Endodermal cell (in vitro differentiated cells): ENCODE measurements around the gene CHERP. TPM values are rescaled to one million over a fixed set of nuclear protein-coding genes. Genes with fewer than 3 reads are reported as not detected.
A peak's percentile ranks its signal among the peaks of the same experiment; 100 is the strongest.

Source experiments
- DNase-seq: peaks from one replicate; pipeline ENCODE4 v3.0.0-alpha.2; 2017
- H3K27ac ChIP-seq: 2 replicates; pipeline ENCODE4 v1.5.1; 2013; ENCODE audit warnings: mild to moderate bottlenecking, low read depth, low read length, moderate library complexity
- H3K27me3 ChIP-seq: 2 replicates; pipeline ENCODE4 v1.6.1; 2013; ENCODE audit warnings: mild to moderate bottlenecking, low read length, moderate library complexity; ENCODE audit not compliant: insufficient read depth, control insufficient read depth, poor library complexity, severe bottlenecking
- H3K36me3 ChIP-seq: 2 replicates; pipeline ENCODE4 v1.7.0; 2013; ENCODE audit warnings: mild to moderate bottlenecking, low read length, moderate library complexity; ENCODE audit not compliant: control insufficient read depth, insufficient read depth
- H3K4me1 ChIP-seq: one replicate; pipeline ENCODE4 v1.7.0; 2013; ENCODE audit warnings: low read length; ENCODE audit not compliant: control insufficient read depth, insufficient read depth
- H3K4me3 ChIP-seq: 2 replicates; pipeline ENCODE4 v1.5.1; 2013; ENCODE audit warnings: mild to moderate bottlenecking, low read length, moderate library complexity
- H3K9ac ChIP-seq: 2 replicates; pipeline ENCODE4 v1.6.1; 2013; ENCODE audit warnings: mild to moderate bottlenecking, low read length, moderate library complexity; ENCODE audit not compliant: poor library complexity, severe bottlenecking; ENCODE audit errors: extremely low read depth
- H3K9me3 ChIP-seq: 2 replicates; pipeline ENCODE4 v1.6.1; 2013; ENCODE audit warnings: mild to moderate bottlenecking, low read length, moderate library complexity; ENCODE audit not compliant: control insufficient read depth
- H3K27ac Mint-ChIP-seq: 2 replicates; pipeline ENCODE4 v1.8.0; 2020; ENCODE audit warnings: mixed read lengths
- H3K27me3 Mint-ChIP-seq: 2 replicates; pipeline ENCODE4 v1.8.0; 2021; ENCODE audit warnings: mild to moderate bottlenecking, mixed read lengths; ENCODE audit not compliant: insufficient read depth
- H3K36me3 Mint-ChIP-seq: 2 replicates; pipeline ENCODE4 v1.8.0; 2020; ENCODE audit warnings: low read depth, mixed read lengths
- H3K4me1 Mint-ChIP-seq: 2 replicates; pipeline ENCODE4 v1.8.0; 2020; ENCODE audit warnings: mixed read lengths
- H3K4me3 Mint-ChIP-seq: 2 replicates; pipeline ENCODE4 v1.8.0; 2020; ENCODE audit warnings: mild to moderate bottlenecking, moderate library complexity, mixed read lengths
- H3K9me3 Mint-ChIP-seq: 2 replicates; pipeline ENCODE4 v1.8.0; 2020; ENCODE audit warnings: mild to moderate bottlenecking, mixed read lengths
- WGBS, 2 experiments: methylation state at CpG; one replicate each; pipeline versions ENCODE4 v1.1.5 to v1.1.7; 2013; ENCODE audit warnings: missing lambda C conversion rate in 2 of 2, mixed read lengths in 1 of 2; ENCODE audit not compliant: insufficient coverage in 1 of 2, insufficient read length in 1 of 2; 5-methylcytosine and 5-hydroxymethylcytosine counted together
- total RNA-seq, 2 donors: library from RNA; stranded (reverse); fragmentation: NEBNext Ultra II Directional in 1 of 2; extraction: Animal tissue kit (Norgen Biotek cat#: 25700) in 1 of 2; gene quantifications; 2 replicates in 1 of 2; 3 replicates in 1 of 2; pipeline ENCODE4 v1.2.1, GENCODE V29; 2021
- TF ChIP-seq, protein P1 (sequence below): fragments of 200-600 bp; sonication (generic); conservative IDR thresholded peaks from 2 replicates; pipeline ENCODE4 v1.5.0; 2021; ENCODE audit warnings: antibody characterized with exemption, mild to moderate bottlenecking

CHERP gene
- total RNA-seq, 2 donors from 2014 or later = 69.5 to 71.5 TPM

DNA sequence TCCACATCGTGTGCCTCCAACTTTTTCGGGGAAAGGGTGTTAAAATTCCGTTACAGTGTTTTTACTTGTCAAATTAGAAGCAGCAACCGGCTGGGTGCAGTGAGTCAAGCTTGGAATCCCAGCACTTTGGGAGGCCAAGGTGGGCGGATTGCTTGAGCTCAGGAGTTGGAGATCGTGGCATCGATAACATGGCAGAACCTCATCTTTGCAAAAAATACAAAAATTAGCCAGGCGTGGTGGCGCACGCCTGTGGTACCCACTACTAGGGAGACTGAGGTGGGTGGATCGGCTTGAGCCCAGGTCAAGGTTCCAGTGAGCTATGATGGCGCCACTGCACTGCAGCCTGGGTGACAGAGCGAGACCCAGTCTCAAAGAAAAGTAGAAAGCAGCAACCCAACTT, 31.1 kb upstream of the CHERP start:
- Histone ChIP-seq H3K27me3 (no peaks in the 10 kb centered on the region), H3K4me3 (peak overlapping the region; percentile 89), H3K36me3 (peaks cover 36% of the 10 kb centered on the region), H3K9ac (peak overlapping the region; percentile 78), H3K9me3 (no peaks in the 10 kb centered on the region), H3K27ac (no peak overlapping the region), H3K4me1 (no peaks in the 10 kb centered on the region)
- Mint-ChIP-seq H3K27me3 (no peaks in the 10 kb centered on the region), H3K27ac (peak overlapping the region; percentile 98), H3K36me3 (peaks cover 26% of the 10 kb centered on the region), H3K4me3 (peak overlapping the region; percentile 98), H3K9me3 (no peaks in the 10 kb centered on the region), H3K4me1 (peaks cover 16% of the 10 kb centered on the region)
- 70 to 73% methylated on average over 12 to 13 of the region's 13 CpGs for WGBS, 2 experiments
- DNase-seq = no peak
- TF ChIP-seq, protein P1, sequence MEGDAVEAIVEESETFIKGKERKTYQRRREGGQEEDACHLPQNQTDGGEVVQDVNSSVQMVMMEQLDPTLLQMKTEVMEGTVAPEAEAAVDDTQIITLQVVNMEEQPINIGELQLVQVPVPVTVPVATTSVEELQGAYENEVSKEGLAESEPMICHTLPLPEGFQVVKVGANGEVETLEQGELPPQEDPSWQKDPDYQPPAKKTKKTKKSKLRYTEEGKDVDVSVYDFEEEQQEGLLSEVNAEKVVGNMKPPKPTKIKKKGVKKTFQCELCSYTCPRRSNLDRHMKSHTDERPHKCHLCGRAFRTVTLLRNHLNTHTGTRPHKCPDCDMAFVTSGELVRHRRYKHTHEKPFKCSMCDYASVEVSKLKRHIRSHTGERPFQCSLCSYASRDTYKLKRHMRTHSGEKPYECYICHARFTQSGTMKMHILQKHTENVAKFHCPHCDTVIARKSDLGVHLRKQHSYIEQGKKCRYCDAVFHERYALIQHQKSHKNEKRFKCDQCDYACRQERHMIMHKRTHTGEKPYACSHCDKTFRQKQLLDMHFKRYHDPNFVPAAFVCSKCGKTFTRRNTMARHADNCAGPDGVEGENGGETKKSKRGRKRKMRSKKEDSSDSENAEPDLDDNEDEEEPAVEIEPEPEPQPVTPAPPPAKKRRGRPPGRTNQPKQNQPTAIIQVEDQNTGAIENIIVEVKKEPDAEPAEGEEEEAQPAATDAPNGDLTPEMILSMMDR = no peak

DNA sequence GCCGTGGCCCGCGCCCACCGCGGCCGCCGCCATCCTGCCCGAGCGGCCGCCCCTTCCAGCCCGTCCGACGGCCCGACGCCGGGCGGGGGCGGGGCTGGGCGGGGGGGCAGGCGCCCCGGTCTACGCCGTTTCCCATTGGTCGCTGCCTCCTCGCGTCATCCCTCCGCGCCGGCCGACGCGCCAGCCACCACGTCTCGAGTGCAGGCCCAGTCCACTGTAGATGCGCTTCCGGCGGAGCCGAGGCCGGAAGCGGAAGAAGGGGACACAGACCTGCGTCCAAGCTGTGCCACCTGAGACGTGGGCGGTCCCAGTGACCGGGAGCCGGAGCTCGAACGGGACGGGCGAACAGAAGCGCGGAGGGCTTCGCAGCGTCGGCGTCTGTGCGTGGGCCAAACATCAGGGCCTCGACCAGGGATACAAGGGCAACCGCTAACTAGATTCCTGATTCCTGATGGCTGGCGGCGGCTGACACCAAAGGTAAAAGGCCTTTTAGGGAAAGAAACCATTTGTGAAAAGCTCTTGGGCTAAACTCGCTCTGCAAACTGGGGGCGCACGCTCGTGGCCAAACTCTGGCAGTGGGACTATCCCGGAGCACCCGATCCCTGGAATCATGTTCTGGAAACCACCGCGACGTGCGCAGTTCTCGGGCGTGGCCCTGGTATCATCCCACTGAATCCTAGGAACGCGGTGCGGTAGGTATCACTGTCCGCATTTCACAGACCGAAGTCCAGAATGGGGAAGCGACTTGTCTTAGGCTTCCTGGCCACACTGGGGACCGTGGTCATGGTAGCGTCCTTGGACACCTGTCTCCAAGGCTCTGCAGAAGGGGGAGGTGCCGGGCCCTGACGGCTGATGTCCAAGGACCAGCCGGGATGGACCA, 30.3 kb upstream of the CHERP start, which contains the start of gene SLC35E1:
SLC35E1 (minus strand) TSS at position 84 of the 880 bp plus-strand sequence; CDS start at position 33, 51 bp downstream.
- no peaks in the 10 kb centered on the region for H3K9me3 ChIP-seq
- H3K4me3 ChIP-seq = peak within 1 kb of the TSS; percentile 89
- H3K36me3 ChIP-seq = peaks cover 36% of the 10 kb centered on the region
- TF ChIP-seq, protein P1 = no peak
- Mint-ChIP-seq H3K27ac (peak within 1 kb of the TSS; percentile 98), H3K36me3 (peaks cover 30% of the 10 kb centered on the region), H3K27me3 (no peaks in the 10 kb centered on the region), H3K4me3 (peak within 1 kb of the TSS; percentile 98), H3K4me1 (peaks cover 16% of the 10 kb centered on the region), H3K9me3 (no peaks in the 10 kb centered on the region)
- H3K4me1 ChIP-seq = no peaks in the 10 kb centered on the region
- 0% methylated on average over 38 to 83 of the region's 83 CpGs for WGBS, 2 experiments
- DNase-seq = peak; percentile 98
- H3K27me3 ChIP-seq = no peaks in the 10 kb centered on the region
- H3K27ac ChIP-seq = peak within 1 kb of the TSS; percentile 71
- H3K9ac ChIP-seq = peak within 1 kb of the TSS; percentile 78

DNA sequence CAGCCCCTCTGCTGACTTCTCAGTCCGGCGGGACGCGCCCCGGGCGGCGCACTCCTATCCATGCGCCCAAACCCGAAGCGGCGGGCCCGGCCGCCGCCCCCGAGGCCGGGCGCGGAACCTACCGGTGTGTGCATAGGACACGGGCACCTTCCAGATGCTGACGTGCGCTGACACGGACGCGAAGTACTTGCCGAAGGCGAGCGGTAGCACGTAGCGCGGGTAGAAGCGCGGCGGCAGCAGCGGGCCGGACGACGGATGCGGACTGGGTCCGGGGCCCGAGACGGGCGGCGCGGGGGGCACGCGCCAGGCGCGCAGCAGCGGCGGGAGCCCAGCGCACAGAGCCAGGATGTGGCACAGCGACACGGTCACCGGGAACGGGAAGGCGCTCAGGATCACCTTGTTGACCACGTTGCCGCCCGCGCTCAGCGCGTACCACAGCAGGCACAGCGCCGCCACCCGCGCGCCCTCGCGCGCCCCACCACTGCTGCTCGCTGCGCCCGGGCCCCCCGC, 29.6 kb upstream of the CHERP start:
- Histone ChIP-seq H3K36me3 (peaks cover 42% of the 10 kb centered on the region), H3K4me3 (peak overlapping the region; percentile 86), H3K27me3 (no peaks in the 10 kb centered on the region), H3K4me1 (no peaks in the 10 kb centered on the region), H3K9me3 (no peaks in the 10 kb centered on the region), H3K9ac (peak overlapping the region; percentile 75), H3K27ac (no peak overlapping the region)
- Mint-ChIP-seq H3K4me3 (peak overlapping the region; percentile 98), H3K27ac (peak overlapping the region; percentile 26), H3K4me1 (peaks cover 16% of the 10 kb centered on the region), H3K9me3 (no peaks in the 10 kb centered on the region), H3K27me3 (no peaks in the 10 kb centered on the region), H3K36me3 (peaks cover 35% of the 10 kb centered on the region)
- TF ChIP-seq, protein P1 = no peak
- WGBS, 2 experiments = 0 to 1% methylated on average over 35 to 75 of the region's 75 CpGs
- no peak for DNase-seq
